ENCODE measurements around the gene PROSER1. TPM values are rescaled to one million over a fixed set of nuclear protein-coding genes. Genes with fewer than 3 reads are reported as not detected.

PROSER1 gene
- total and polyA plus RNA-seq, 9 of the 15 experiments (the other 6 are each of a cell fraction or from before 2014, with no cell fraction given), result 9.2 to 36.2 (median 10.4) TPM

DNA sequence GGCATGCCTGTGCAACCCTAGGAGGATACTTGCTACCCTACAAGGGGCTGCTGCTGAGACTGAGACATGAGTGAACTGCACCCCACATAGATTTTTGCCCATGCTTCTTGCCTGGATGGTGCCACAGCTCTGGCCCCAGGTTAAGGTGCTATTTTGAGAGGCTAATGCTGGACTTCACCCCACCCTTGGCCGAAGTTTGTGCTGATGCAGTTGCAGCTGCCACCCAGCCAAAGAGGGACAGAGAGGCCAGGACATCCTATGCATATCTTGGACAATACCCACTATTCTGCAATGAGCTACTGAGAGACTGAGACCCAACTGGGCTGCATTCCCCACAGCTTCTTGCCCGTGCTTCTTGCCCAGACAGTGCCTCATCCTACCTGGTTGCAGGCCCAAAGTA is 35.0 kb upstream of the PROSER1 start:
- no peaks in the 10 kb centered on the region for H3K9me1 ChIP-seq (ENCODE audit: control insufficient read depth, insufficient read depth, low read length)
- no peaks in the 10 kb centered on the region for H3K27me3 ChIP-seq (ENCODE audit: control insufficient read depth in 2 of 2, insufficient read depth in 2 of 2, low read length in 2 of 2)
- ATAC-seq (no peak), FAIRE-seq (no peak), DNase-seq (ENCODE audit: extremely low read depth in 1 of 4, low spot score in 3 of 4) (no peak)
- TF ChIP-seq HMG20B (CRISPR knock-in tag; IDR thresholded peaks at IDR 0.05) (no peak), PTTG1 (tag; IDR thresholded peaks at IDR 0.05; ENCODE audit: low read depth) (no peak), BACH1 (tag; IDR thresholded peaks at IDR 0.05) (no peak), CEBPG (CRISPR knock-in tag; IDR thresholded peaks at IDR 0.05) (no peak), CEBPG (tag; conservative IDR thresholded peaks at IDR 0.05 in 1 of 2, IDR thresholded peaks at IDR 0.05 in 1 of 2) (no peak), KLF13 (tag; IDR thresholded peaks at IDR 0.05; ENCODE audit: borderline replicate concordance, low read depth) (no peak), PHB (CRISPR knock-in tag; IDR thresholded peaks at IDR 0.05) (no peak)
- H2AFZ ChIP-seq (ENCODE audit: low read depth, low read length), result no peak overlapping the region
- ChIA-PET POLR2A (no interaction called here), CTCF (ENCODE audit: low intra/inter-chr PET ratio) (no interaction called here)
- 6% methylated on average over 2 of the region's 2 CpGs for WGBS (ENCODE audit: insufficient coverage, low coverage, missing lambda C conversion rate)
- BruUV-seq (replicated peaks), result no TSS peak
- H3K4me1 ChIP-seq (replicated peaks in 1 of 2; ENCODE audit: control insufficient read depth in 2 of 2, insufficient read depth in 2 of 2, low read length in 2 of 2), result no peaks in the 10 kb centered on the region
- no peak overlapping the region for H3K9ac ChIP-seq (ENCODE audit: insufficient read depth in 1 of 2, low read depth in 2 of 2, low read length in 2 of 2)
- no peaks in the 10 kb centered on the region for H4K20me1 ChIP-seq (replicated peaks; ENCODE audit: control insufficient read depth, insufficient read depth, low read length)
- no peaks in the 10 kb centered on the region for H3K79me2 ChIP-seq (ENCODE audit: control insufficient read depth, insufficient read depth, low read length)
- no peaks in the 10 kb centered on the region for H3K36me3 ChIP-seq (ENCODE audit: control insufficient read depth, insufficient read depth, low read length)
- in situ Hi-C loops (cut with MboI) (no loop called here), intact Hi-C loops (cut with micrococcal nuclease) (no loop called here)
- H3K4me3 ChIP-seq, result no peak overlapping the region
- H3K27ac ChIP-seq (ENCODE audit: extremely low read depth, low read depth, low read length), result no peak overlapping the region
- no peaks in the 10 kb centered on the region for H3K9me3 ChIP-seq (replicated peaks; ENCODE audit: control insufficient read depth, insufficient read depth, low read depth, low read length)
- H3K4me2 ChIP-seq (ENCODE audit: insufficient read depth, low read length), result no peak overlapping the region

- no peak for DNase-seq (ENCODE audit: extremely low read depth in 1 of 4, low spot score in 3 of 4)
- FAIRE-seq, result no peak
- no peaks in the 10 kb centered on the region for H3K36me3 ChIP-seq (ENCODE audit: control insufficient read depth, insufficient read depth, low read length)
- no TSS peak for BruUV-seq (replicated peaks)
- H3K4me3 ChIP-seq, result no peak overlapping the region
- H3K9ac ChIP-seq (ENCODE audit: insufficient read depth in 1 of 2, low read depth in 2 of 2, low read length in 2 of 2), result no peak overlapping the region
- H2AFZ ChIP-seq (ENCODE audit: low read depth, low read length), result no peak overlapping the region
- ChIA-PET CTCF (ENCODE audit: low intra/inter-chr PET ratio) (no interaction called here), POLR2A (no interaction called here)
- ATAC-seq, result no peak
- intact Hi-C loops (cut with micrococcal nuclease) (no loop called here), in situ Hi-C loops (cut with MboI) (no loop called here)
- H3K27ac ChIP-seq (ENCODE audit: extremely low read depth, low read depth, low read length), result no peak overlapping the region
- H3K9me1 ChIP-seq (ENCODE audit: control insufficient read depth, insufficient read depth, low read length), result no peaks in the 10 kb centered on the region
- no peak overlapping the region for H3K4me2 ChIP-seq (ENCODE audit: insufficient read depth, low read length)
- H3K27me3 ChIP-seq (ENCODE audit: control insufficient read depth in 2 of 2, insufficient read depth in 2 of 2, low read length in 2 of 2), result no peaks in the 10 kb centered on the region
- no peaks in the 10 kb centered on the region for H4K20me1 ChIP-seq (replicated peaks; ENCODE audit: control insufficient read depth, insufficient read depth, low read length)
- H3K4me1 ChIP-seq (replicated peaks in 1 of 2; ENCODE audit: control insufficient read depth in 2 of 2, insufficient read depth in 2 of 2, low read length in 2 of 2), result no peaks in the 10 kb centered on the region
- no peaks in the 10 kb centered on the region for H3K9me3 ChIP-seq (replicated peaks; ENCODE audit: control insufficient read depth, insufficient read depth, low read depth, low read length)
- H3K79me2 ChIP-seq (ENCODE audit: control insufficient read depth, insufficient read depth, low read length), result no peaks in the 10 kb centered on the region
- WGBS (ENCODE audit: insufficient coverage, low coverage, missing lambda C conversion rate), result 6% methylated on average over 2 of the region's 4 CpGs
- TF ChIP-seq ZNF280B (CRISPR knock-in tag; IDR thresholded peaks at IDR 0.05), result no peak
- no peak for TF ChIP-seq PKNOX1 (IDR thresholded peaks at IDR 0.05)
- no peak for TF ChIP-seq ZNF197 (CRISPR knock-in tag; IDR thresholded peaks at IDR 0.05; ENCODE audit: low read depth)
- no peak for TF ChIP-seq RFX5 (IDR thresholded peaks at IDR 0.05; ENCODE audit: low read depth, low read length)
- TF ChIP-seq MEF2D (tag; conservative IDR thresholded peaks at IDR 0.05; ENCODE audit: low read depth), result no peak
- no peak for TF ChIP-seq ZNF707 (CRISPR knock-in tag; conservative IDR thresholded peaks at IDR 0.05)
- TF ChIP-seq FIP1L1 (IDR thresholded peaks at IDR 0.05; ENCODE audit: low read depth, low read length, poor library complexity, severe bottlenecking), result no peak
- TF ChIP-seq MEIS2 (IDR thresholded peaks at IDR 0.05; ENCODE audit: partially characterized antibody), result no peak
- no peak for TF ChIP-seq MBD2 (IDR thresholded peaks at IDR 0.05; ENCODE audit: borderline replicate concordance, low read depth)
Measured at GRCh38 chr13:39062004-39062403, 24.1 kb upstream of the PROSER1 start.
